HFFc6 (cell line): Measurements from ENCODE around the gene ASTN2. TPM values are rescaled to one million over a fixed set of nuclear protein-coding genes. Genes with fewer than 3 reads are reported as not detected.

ENCODE experiments used
- DNase-seq: peaks from one replicate; pipeline ENCODE4 v3.0.0-alpha.2; 2018
- H3K27ac Mint-ChIP-seq: 2 replicates; pipeline ENCODE4 v1.8.0; 2020; ENCODE audit warnings: mild to moderate bottlenecking, mixed read lengths
- H3K27me3 Mint-ChIP-seq: 2 replicates; pipeline ENCODE4 v1.8.0; 2021; ENCODE audit warnings: mild to moderate bottlenecking, moderate library complexity, mixed read lengths; ENCODE audit not compliant: insufficient read depth
- H3K36me3 Mint-ChIP-seq: 2 replicates; pipeline ENCODE4 v1.8.0; 2021; ENCODE audit warnings: low read depth, mixed read lengths
- H3K4me1 Mint-ChIP-seq: 2 replicates; pipeline ENCODE4 v1.8.0; 2020; ENCODE audit warnings: low read depth, mixed read lengths
- H3K4me3 Mint-ChIP-seq: 2 replicates; pipeline ENCODE4 v1.8.0; 2020; ENCODE audit warnings: mild to moderate bottlenecking, moderate library complexity, mixed read lengths
- H3K9me3 Mint-ChIP-seq: 2 replicates; pipeline ENCODE4 v1.8.0; 2020; ENCODE audit warnings: mild to moderate bottlenecking, mixed read lengths
- CTCF ChIP-seq: fragments of 200-600 bp; sonication (generic); IDR thresholded peaks from 2 replicates; pipeline ENCODE4 v1.5.0; 2021; ENCODE audit warnings: antibody characterized with exemption, mild to moderate bottlenecking
- total RNA-seq, 6 experiments: library from RNA; stranded (reverse); fragmentation: NEBNext Ultra II Directional; extraction: Animal tissue kit (Norgen Biotek cat#: 25700); gene quantifications; 2 replicates in 1 of 6; 3 replicates in 5 of 6; pipeline ENCODE4 v1.2.3, GENCODE V29; 2021

ASTN2 gene
- total RNA-seq, 6 experiments from 2014 or later: 7.3 to 9.7 (median 8.3) TPM

- H3K4me3 Mint-ChIP-seq: no peak overlapping the region
- no peaks in the 10 kb centered on the region for H3K4me1 Mint-ChIP-seq
- H3K27me3 Mint-ChIP-seq: peaks cover 1% of the 10 kb centered on the region; the same call in 1 of the 2 replicates
- H3K36me3 Mint-ChIP-seq: no peaks in the 10 kb centered on the region
- TF ChIP-seq CTCF: no peak
- H3K27ac Mint-ChIP-seq: no peak overlapping the region
- DNase-seq: no peak
- H3K9me3 Mint-ChIP-seq: peaks cover 15% of the 10 kb centered on the region; the same call in 1 of the 2 replicates
These were observed 435.4 kb downstream of the ASTN2 start for GRCh38 chr9:116979456-116979855.

- Mint-ChIP-seq H3K27me3 (peaks cover 1% of the 10 kb centered on the region; the same call in 1 of the 2 replicates), H3K9me3 (peaks cover 13% of the 10 kb centered on the region; the same call in 1 of the 2 replicates), H3K27ac (no peak overlapping the region), H3K36me3 (no peaks in the 10 kb centered on the region), H3K4me3 (no peak overlapping the region), H3K4me1 (no peaks in the 10 kb centered on the region)
- no peak for DNase-seq
- no peak for TF ChIP-seq CTCF
These were observed 436.7 kb downstream of the ASTN2 start for GRCh38 chr9:116978155-116978554.

- Mint-ChIP-seq H3K4me1 (no peaks in the 10 kb centered on the region), H3K9me3 (peaks cover 8% of the 10 kb centered on the region; the same call in 1 of the 2 replicates), H3K4me3 (no peak overlapping the region), H3K27me3 (peaks cover 1% of the 10 kb centered on the region; the same call in 1 of the 2 replicates), H3K27ac (no peak overlapping the region), H3K36me3 (no peaks in the 10 kb centered on the region)
- DNase-seq: no peak
- no peak for TF ChIP-seq CTCF
These were observed 439.7 kb downstream of the ASTN2 start for GRCh38 chr9:116975126-116975525.

- Mint-ChIP-seq H3K27ac (no peak overlapping the region), H3K9me3 (peaks cover 8% of the 10 kb centered on the region; the same call in 1 of the 2 replicates), H3K27me3 (peaks cover 2% of the 10 kb centered on the region; the same call in 1 of the 2 replicates), H3K4me1 (no peaks in the 10 kb centered on the region), H3K4me3 (no peak overlapping the region), H3K36me3 (no peaks in the 10 kb centered on the region)
- no peak for TF ChIP-seq CTCF
- no peak for DNase-seq
These were observed 448.7 kb downstream of the ASTN2 start for GRCh38 chr9:116966199-116966598.

GRCh38 chr9:116964258-116964657, 450.6 kb downstream of the ASTN2 start:
- no peaks in the 10 kb centered on the region for H3K36me3 Mint-ChIP-seq
- H3K4me3 Mint-ChIP-seq: no peak overlapping the region
- no peaks in the 10 kb centered on the region; the same call in 1 of the 2 replicates for H3K4me1 Mint-ChIP-seq
- H3K27ac Mint-ChIP-seq: no peak overlapping the region
- DNase-seq: no peak
- peaks cover 12% of the 10 kb centered on the region; the same call in 1 of the 2 replicates for H3K9me3 Mint-ChIP-seq
- H3K27me3 Mint-ChIP-seq: peaks cover 2% of the 10 kb centered on the region
- TF ChIP-seq CTCF: no peak

DNA sequence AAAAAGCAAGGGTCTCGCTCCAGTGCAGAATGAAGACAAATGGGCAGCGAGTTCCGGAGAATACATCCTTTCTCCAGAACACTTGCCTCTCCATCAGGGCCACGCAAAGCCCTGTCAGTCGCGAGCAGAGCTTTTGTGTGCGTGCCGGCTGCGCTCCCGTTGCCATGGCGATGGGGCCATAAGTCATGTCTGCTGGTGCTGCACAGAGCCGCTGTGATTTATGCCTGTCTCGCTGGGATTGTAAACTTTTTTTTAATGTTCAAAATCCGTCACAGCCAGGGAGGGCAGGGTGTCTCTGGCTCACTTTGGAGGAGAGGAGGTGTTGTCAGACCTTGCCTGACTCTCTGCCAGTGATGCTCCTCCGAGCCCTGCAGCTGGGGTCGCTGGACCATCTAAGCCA, 455.0 kb downstream of the ASTN2 start:
- DNase-seq: no peak
- Mint-ChIP-seq H3K9me3 (peaks cover 21% of the 10 kb centered on the region; the same call in 1 of the 2 replicates), H3K4me1 (no peaks in the 10 kb centered on the region; the same call in 1 of the 2 replicates), H3K36me3 (no peaks in the 10 kb centered on the region), H3K4me3 (no peak overlapping the region; the same call in 1 of the 2 replicates), H3K27ac (no peak overlapping the region), H3K27me3 (peaks cover 2% of the 10 kb centered on the region; the same call in 1 of the 2 replicates)
- no peak for TF ChIP-seq CTCF
